SU-DHL-6 (cell line): ENCODE results near the gene SALL1.

Experiments used
- EZH2phosphoT487 ChIP-seq: fragments of 200-600 bp; sonication (generic), shearing (Covaris generic); conservative IDR thresholded peaks from 2 replicates; pipeline ENCODE4 v1.6.1; 2018; ENCODE audit warnings: mild to moderate bottlenecking, antibody characterized with exemption, low read length, moderate library complexity, mixed read lengths
- TF ChIP-seq, protein P1 (sequence below): fragments of 200-600 bp; sonication (generic); IDR thresholded peaks from one replicate; pipeline ENCODE4 v1.5.1; 2017; ENCODE audit warnings: antibody characterized with exemption, mild to moderate bottlenecking, low read length, moderate library complexity; ENCODE audit not compliant: insufficient read depth, poor library complexity, severe bottlenecking

DNA sequence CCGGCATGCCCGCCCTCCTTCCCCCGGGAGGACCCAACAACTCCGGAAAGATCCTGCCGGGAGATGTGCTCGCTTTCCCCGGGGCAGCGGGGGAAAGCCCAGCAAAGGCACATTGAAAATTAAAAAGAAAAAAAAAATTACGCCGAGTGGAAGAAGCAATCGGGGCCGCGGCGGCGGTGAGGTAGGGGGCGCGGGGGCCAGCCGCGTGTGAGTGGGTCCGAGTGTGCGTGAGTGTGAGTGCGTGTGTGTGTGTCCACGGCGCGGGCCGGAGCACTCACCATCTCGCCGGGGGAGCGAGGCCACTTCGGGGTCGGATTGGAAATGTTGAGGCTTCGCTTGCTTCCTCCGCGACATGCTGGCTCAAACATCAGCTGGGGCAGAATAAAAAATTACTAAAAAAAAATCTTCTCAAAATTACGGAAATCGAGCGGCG lies at the start of gene SALL1:
- TF ChIP-seq, protein P1, sequence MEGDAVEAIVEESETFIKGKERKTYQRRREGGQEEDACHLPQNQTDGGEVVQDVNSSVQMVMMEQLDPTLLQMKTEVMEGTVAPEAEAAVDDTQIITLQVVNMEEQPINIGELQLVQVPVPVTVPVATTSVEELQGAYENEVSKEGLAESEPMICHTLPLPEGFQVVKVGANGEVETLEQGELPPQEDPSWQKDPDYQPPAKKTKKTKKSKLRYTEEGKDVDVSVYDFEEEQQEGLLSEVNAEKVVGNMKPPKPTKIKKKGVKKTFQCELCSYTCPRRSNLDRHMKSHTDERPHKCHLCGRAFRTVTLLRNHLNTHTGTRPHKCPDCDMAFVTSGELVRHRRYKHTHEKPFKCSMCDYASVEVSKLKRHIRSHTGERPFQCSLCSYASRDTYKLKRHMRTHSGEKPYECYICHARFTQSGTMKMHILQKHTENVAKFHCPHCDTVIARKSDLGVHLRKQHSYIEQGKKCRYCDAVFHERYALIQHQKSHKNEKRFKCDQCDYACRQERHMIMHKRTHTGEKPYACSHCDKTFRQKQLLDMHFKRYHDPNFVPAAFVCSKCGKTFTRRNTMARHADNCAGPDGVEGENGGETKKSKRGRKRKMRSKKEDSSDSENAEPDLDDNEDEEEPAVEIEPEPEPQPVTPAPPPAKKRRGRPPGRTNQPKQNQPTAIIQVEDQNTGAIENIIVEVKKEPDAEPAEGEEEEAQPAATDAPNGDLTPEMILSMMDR: no peak
- TF ChIP-seq EZH2phosphoT487: no peak
